HG03108 (cell line): ENCODE measurements around the gene MBD4.
"Not testable (repeated sequence)": the region's sequence is repeated elsewhere in the genome, so short reads cannot be mapped to it uniquely, and the experiment has no call there.

Experiments
- ATAC-seq: cut with Tn5 transposase; IDR thresholded peaks from one replicate; pipeline ENCODE4 v1.9.1; 2021; ENCODE audit warnings: moderate library complexity; ENCODE audit not compliant: unreplicated experiment

The MBD4 gene

DNA sequence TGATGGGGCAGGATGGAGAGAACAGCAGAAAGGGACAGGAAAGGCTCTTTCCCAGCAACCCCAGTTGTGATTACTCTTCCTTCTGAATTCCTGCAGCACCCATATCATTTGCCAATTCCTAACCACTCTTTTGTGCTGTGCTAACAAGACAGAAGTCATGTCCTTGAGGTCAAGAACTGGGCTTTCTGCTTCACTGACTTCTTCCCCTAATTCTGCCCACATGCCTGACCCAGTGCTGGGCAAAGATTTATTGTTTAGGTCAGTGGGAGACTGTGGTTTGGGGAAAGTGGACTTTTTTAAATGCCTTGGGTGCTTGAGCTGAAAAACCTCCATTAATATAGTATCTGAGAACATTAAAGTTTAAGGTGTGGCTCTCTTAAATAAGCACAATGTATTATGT, 7.1 kb downstream of the MBD4 start:
- no peak for ATAC-seq

DNA sequence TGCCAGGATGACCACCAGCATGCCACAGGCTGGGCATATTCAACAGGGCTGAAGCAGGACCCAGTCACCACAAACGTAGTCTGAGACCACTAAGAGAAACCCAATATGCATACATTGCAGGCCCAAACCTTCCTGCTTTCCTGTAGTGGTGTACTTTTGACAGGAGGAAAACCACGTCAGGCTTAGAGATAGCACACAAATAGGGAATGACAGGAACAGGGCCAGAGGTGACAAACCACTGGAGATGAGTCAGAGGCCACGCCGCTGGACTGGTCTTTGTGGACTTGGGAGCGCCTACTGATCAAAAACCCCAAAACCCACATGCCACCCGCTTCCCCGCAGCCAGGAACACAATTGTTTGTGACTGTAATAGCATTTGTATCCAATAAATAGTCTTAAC, 7.7 kb downstream of the MBD4 start:
- no peak for ATAC-seq

DNA sequence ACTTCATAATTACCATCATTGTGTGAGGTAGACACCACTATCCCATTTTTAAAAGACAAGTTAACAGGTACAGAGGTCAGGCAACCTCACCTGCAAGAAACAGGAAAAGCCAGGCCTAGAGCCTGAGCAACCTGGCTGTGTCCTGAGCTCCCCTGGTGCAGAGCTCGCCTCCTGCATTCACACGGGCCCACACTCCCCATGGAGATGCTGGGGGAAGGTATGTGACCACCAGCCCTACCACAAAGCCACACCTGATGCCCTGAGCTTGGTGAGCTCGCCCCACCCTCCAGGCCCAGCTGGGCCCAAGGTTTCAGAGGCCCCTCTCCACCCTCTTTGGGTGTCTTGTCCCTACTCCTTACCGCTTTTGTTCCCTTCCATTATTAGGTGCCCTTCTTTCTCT, 10.1 kb downstream of the MBD4 start:
- ATAC-seq: no peak

DNA sequence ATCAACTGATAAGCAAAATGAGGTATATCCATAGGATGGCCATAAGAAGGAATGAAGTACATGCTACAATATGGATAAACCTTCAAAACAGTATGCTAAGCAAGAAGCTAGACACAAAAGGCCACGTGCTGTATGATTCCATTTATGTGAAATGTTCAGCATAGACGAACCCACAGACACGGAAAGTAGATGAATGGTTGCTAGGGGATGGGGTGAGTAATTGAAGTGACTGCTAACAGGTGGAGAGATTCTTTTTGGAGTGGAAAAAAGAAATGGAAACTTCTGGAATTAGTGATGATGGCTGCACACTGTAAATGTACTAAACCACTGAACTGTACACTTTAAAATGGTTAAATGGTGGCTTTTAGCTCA, 10.7 kb downstream of the MBD4 start:
- ATAC-seq: no peak

DNA sequence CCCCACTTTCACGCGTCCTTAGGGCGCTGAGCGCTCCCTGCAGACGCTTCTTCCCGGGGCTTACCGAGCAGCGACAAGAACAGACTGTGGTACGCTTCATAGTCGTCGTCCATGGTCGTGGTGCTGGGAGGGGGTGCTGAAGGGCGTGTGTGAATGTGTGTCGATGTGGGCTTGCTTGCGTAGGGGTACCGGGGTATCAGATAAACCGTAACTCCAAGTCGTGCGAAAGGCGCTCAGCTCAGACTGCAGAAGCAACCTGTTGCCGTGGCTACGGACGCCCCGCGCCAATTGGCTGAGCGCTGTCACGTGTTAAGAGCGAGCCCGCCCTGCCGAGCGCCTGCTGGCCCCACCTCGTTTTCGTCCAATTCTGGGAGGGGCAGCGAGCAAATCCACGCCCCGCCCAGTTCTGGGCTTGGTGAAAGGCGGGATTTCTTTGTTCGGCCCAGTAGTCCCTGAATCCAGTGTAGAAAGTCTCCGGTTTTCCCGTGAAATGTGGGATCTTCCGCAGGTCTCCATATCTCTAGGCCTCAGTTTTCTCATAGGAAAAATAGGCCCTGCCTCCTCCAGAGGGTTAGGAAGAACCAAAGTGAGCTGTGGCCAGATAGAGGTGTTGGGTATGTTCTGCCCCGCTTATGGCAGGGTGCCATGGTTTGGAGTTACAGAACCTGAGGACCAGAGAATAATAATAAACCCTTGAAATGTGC, 11.2 kb downstream of the MBD4 start, which contains the start of gene EFCAB12:
Gene EFCAB12, minus strand, starts transcription at position 261 of the 704 bp plus-strand sequence. Its CDS starts 148 bp downstream, at position 113.
- ATAC-seq: peak; percentile 87

DNA sequence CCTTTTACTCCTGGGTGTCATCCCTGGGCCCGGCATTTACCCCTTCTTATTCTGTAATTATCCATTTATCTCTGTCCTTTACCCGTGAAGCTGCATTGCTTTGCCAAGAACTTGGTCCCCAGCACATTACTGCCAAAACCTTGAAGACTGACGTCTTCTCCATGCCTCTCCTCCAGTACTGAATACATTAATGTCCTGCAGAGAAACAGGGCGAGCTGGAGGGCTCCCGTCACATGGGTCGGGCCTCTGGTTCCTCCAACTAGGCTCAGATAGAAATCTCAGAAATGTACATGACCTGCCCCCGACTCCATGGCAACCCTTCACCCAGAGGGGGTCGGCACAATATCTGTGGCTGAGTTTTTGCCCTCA, 11.8 kb downstream of the MBD4 start:
- ATAC-seq: no peak

DNA sequence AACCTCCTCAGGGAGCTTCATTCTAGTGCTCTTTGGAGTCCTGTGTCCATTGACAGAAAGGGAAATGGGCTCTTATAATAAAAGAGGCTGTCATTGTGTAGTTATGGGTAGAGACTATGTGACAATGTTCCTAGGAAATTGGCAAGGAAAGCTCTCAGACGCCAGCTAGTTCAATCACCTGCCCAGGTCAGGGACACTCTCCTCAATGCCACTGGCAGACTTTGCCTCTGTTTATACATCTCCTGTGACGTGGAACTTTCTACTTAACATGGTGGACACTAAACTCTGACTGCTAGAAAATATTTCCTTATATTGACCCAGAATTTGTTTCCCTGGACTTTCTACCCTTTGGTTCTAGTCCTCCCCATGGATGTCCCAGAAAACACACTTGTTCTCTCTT, 14.1 kb downstream of the MBD4 start:
- ATAC-seq: no peak

DNA sequence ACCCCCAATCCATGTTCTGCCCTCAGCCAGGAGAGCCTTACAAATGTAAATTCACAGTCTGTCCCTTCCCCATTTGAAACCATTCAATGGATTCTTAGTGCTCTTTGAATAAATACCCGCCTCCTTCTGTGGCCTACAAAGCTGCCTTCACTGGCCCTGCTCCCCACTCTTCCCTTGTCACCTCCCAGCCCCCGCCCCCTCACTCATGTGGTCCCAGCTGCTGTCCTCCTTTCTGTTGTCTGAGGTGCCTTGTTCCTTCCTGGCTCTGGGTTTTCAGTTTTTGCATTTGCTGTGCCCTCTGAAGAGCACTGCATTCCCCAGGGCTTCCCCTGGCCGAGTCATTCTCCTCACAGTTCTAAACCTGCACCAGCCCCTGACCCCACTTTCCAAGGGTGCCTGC, 14.5 kb downstream of the MBD4 start:
- no peak for ATAC-seq

DNA sequence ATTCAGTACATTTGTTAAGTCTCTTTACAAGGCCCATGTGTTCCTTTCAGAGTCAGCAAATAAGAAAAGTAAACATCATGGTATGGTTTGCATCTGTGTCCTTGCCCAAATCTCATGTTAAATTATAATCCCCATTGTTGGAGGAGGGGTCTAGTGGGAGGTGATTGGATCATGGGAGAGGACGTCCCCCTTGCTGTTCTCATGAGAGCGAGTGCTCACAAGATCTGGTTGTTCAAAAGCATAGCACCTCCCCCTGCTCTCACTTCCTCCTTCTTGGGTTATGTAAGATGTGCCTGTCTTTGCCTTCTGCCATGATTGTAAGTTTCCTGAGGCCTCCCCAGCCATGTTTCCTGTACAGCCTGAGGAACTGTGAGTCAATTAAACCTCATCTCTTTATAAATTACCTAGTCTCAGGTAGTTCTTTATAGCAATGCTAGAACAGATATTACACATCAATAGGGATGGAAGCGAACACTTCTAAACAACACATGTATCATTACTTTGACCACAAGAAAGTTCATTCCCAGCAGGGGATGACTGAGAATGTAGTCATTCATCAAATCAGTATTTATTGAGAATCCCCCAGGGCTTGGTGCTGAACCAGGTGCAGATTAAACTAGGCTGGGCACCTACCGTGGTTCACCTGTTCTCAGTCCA, 15.4 kb downstream of the MBD4 start:
- peak; percentile 57 for ATAC-seq

DNA sequence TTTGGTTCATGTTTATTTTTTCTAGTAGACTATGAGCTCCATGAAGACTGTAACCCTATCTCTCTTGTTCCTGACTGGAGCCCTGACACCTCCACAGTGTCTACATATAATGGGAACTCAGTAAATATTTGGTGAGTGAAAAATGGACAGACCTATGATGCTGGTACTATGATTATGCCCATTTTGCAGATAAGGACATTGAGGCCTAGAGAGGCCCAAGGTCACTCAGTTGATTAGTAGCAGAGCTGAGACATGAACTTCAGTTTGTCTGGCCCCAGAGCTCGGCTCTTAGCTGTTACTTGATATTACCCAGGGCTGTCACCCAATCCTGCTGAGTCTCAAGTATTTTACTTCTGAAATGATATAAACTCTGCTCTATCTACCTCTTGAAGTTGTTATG, 16.9 kb downstream of the MBD4 start:
- ATAC-seq: no peak

DNA sequence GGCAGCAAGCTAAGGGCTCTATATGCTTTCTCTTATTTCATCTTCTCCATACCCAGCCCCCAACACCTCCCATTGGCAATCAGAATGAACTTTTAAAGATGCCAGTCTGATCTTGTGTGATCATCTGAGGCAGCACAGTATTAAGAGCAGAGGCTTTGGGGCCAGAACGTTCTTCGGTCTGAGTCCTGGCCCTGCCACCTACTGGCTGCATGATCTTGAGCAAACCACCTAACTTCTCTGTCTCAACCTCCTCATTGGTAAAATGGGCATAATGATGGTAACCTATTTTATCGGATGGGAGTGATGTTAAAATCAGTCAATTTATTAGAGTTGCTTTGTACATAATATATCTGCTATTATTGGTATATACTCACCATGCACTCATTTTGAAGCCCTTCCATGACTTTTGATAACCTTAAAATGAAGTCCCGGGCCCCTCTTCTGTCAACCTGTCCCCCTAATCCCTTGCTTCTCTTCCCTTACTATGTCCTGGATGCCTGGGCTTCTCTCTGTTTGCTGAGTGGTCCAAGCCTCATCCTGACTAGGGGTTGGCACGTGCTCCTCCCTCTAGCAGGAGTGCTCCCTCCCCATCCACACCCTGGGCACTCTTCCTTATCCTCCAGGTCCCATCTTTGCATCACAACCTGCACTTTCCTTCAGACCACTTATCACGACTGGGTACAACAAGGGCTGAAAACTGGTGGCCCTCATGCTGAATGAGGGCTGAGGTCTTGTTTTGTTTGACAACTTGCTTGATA, 17.6 kb downstream of the MBD4 start:
- no peak for ATAC-seq

DNA sequence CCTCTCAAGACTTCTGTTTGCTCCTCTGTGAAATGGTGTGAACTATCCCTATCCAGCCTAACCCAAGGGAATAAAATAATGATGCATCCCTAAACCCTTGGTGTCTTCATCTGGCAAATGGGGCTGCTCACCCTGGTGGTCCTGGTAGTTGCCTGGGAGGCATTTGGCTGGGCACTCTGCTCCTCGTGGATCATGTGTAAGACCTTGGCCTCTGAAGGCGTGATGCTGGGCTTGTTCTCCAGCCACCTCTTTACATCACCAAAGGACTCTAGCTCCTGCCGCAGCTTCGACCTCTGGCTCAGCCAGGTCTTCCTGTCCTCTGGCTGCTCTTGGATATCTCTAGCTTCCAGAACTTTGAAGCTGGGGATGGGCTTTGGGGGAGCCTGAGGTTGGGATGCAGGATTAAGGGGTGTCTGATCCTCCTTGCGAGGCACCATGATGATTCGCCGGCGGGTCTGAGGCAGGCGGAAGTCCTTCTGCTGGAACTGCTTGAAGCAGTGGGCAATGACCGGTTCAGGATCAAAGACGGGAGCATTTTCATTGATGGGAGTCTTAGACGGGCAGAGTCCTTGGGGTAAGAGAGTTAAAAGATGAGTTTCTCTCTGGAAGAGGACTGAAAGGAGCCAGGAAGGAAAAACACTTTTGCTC, 18.4 kb downstream of the MBD4 start:
- no peak for ATAC-seq

DNA sequence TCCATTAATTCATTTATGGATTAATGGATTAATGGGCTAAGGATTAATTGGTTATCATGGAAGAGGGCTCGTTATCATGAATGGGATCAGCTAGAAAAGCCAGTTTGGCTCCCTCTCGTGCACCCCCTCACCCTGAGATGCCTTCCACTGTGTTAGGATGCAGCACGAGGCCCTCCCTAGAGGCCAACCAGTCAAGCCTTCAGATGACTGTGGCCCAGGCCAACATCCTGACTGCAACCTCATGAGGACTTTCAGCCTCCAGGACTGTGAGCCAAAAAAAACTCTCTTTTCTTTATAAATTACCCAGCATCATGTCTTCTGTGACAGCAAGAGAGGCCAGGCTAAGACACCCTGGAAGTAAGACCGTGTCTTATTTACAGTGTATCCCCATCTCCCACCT, 20.3 kb downstream of the MBD4 start:
- ATAC-seq: no peak

DNA sequence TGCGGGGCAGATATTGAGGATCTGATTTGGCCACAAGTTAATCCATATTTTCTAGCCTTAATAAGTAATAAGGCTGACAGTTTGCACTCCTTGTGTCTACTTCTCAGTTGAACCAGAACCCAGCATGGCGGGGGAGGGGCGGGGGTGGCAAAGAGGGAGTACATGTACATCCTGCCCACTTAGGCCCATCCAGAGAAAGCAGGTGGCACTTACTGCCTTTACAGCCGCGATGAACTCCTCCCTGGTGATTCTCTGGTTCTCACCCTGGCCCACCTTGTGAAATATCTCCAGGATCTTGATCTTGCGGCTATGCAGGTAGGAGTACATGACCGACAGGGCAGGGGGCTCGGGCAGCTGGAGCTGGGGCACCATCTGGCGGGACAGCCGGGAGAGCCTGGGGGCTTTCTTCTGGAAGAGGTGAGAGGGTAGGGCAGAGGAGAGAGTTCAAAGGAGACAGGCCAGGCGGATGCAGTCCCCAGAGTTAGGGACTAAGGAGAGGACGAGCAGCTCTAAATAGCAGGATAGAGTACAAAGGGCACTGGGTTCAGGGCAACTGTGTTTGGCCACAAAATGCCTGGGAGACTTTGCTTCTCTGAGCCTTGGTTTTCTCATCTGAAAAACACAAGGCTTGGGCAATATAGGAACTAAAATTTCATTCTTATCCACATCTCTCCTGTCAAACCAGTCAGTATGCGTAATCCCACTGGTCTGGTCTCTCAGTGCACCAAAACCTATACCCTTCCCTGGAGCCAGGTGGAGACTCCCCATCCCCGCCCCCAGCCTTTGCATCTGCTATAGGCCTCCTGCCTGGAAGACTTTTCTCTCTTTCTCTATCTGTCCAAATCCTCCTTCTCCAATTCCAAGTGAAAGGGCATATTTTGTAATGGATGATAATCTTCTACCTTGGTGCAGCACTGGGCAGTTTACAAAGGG, 21.4 kb downstream of the MBD4 start:
- no peak for ATAC-seq

DNA sequence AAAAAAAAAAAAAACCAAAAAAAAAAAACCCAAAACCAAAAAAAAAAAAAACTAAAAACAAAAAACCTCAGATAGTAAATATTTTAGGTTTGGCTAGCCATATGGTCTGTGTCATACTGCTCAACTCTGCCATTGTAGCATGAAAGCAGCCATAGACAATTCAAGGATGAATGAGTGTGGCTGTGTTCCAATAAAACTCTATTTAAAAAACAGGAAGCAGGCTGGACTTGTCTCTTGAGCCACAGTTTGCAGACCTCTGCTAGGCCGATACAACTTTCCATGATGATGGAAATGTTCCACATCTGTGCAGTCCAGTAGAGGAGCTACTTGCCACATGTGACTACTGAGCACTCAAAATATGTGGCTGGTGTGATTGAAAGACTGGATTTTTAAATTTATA, 22.4 kb downstream of the MBD4 start:
- no peak for ATAC-seq

DNA sequence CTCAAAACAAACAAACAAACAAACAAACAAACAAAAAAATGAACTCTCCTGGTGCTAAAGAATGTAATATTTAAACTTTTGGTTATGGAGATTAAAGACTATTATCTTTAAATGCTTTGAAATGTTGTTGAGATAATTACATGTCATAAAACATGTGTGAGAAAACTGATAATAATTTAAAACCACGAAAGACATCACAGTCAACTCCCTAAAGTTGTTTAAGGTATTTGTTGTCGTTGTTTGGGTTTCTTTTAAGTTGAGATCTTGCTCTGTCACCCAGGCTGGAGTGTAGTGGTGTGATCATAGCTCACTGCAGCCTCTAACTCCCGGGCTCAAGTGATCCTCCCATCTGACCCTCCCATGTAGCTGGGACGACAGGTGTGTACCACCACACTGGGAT, 23.3 kb downstream of the MBD4 start:
- ATAC-seq: no peak

DNA sequence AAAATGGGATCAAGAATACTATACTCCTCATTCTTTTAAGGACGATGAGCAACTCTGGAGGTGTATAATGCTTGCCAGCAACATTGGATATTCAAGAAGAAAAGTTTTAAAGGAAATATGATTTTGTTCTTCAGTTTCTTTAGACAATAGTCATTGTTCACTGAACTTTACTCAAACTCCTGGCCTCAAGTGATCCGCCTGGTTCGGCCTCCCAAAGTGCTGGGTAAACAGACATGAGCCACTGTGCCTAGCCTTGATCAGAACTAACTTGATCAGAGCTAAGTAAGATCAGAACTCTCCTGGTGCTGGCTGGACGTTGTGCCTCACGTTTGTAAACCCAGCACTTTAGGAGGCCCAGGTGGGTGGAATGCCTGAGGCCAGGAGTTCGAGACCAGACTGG, 23.9 kb downstream of the MBD4 start:
- ATAC-seq: no peak

DNA sequence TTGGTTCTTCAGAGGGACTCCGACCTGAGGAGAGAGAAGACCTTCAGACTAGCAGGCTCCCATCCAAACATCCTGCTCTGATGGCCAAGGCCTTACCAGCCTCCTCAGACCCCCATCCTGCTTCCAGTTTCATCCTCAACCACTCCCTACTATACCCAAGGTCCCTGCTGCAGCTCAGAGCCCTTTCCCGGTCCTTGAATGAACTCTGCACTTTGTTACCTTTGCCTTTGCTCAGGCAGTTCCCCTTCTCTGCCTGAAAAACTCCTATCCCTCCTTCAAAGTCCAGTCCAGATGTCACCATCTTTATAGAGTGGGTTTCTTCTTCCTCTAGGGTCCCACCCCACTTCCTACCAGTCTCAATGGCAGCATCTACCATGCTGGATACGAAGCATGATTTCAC, 24.4 kb downstream of the MBD4 start:
- no peak for ATAC-seq

DNA sequence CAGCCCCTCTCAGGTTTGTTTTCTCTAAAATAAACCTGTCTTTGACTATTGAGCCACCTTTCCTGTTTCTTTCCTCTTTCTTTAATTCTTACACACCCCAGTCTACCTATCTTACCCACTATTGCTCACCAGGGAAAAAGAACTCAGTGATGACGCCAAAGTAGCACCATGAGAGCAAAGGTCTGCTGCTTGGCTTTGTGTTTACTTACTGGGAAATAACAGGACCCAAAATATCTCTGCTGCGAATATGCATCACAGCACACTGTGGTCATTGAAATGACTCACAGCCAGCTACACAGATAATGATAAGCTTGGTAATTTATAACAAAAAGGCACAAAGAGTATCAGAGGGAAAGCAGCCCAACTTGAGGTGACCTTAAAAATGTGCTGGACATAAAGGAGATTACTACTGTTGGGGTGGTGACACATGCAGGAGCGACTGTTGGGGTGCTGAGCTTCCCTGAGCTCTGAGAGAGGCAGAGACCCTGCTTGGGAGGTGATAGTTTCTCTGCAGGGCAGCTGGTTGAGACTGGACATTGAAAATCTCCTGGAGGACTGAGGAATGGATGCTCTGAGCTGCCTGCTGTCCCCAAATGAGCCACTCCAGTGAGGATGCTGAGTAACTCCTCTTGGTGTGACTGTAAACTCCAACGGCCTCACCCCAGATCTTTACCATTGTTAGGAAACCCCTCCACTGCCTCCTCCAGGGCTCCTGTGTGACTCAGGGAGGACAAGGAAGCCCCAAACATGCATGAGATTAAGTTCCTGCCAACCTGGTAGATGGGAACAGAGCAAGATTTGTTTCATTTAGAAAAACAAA, 25.9 kb downstream of the MBD4 start:
- peak; percentile 82 for ATAC-seq

DNA sequence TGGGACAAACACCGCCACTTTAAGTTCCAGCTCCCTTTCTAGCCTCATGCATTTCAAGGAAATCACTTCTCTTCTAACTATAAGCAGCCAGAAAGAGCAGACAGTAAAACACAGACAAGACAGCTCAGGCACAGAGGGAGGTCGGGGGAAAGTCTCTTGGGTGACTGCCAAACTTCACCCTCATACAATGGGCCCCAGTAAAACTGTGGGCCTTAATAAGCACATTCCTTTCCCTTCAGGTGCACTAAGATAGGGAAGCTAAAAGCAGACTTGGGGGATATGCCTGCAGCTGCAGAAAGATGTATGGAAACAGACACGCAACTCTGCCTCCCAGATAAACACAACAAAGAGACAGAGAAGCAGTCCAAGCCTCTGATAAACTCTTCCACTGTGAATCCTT, 26.5 kb downstream of the MBD4 start:
- not testable (repeated sequence) for ATAC-seq
